ENCODE data around the gene NR2C1. TPM values are rescaled to one million over a fixed set of nuclear protein-coding genes. Genes with fewer than 3 reads are reported as not detected.

The NR2C1 gene
- total RNA-seq, 2 donors from 2014 or later, result 30.4 to 33.3 TPM

GRCh38 chr12:94980577-94980976, 92.8 kb downstream of the NR2C1 start:
- no peak for ATAC-seq
- intact Hi-C loops (cut with DNase I), result loop anchor here in 1 of 2 donors (10.0 kb wide), 1 partner anchor 436 kb away; no protein-coding TSS in a partner anchor
- DNase-seq, result no peak

- DNase-seq (no peak), ATAC-seq (no peak)
- intact Hi-C loops (cut with DNase I), result loop anchor here in 1 of 2 donors (10.0 kb wide), 1 partner anchor 435 kb away; no protein-coding TSS in a partner anchor
These were observed 93.5 kb downstream of the NR2C1 start for GRCh38 chr12:94979941-94980340.

GRCh38 chr12:94977766-94978468, 95.5 kb downstream of the NR2C1 start:
- DNase-seq, result no peak
- intact Hi-C loops (cut with DNase I), result no loop called here
- peak; percentile 42 to 60 for ATAC-seq

- DNase-seq, result no peak
- peak; percentile 80 to 90 for ATAC-seq
- intact Hi-C loops (cut with DNase I), result no loop called here
These were observed 100.2 kb downstream of the NR2C1 start for GRCh38 chr12:94973221-94973620.

GRCh38 chr12:94972795-94973194, 100.6 kb downstream of the NR2C1 start:
- ATAC-seq (no peak), DNase-seq (no peak)
- intact Hi-C loops (cut with DNase I), result no loop called here

GRCh38 chr12:94971923-94972322, 101.5 kb downstream of the NR2C1 start:
- intact Hi-C loops (cut with DNase I), result no loop called here
- DNase-seq, result no peak

GRCh38 chr12:94970560-94970959, 102.9 kb downstream of the NR2C1 start:
- ATAC-seq, result no peak
- no peak for DNase-seq
- intact Hi-C loops (cut with DNase I), result no loop called here

More at GRCh38 chr12:94971923-94972322, 101.5 kb downstream of the NR2C1 start:
- no peak for ATAC-seq

Other genes starting within 250 kb of the NR2C1 start
- 100 to 1,000 TPM; 279 to 369 TPM for gene NDUFA12, start 69.9 kb downstream of the NR2C1 start, total RNA-seq
- gene FGD6, start 143.8 kb upstream of the NR2C1 start, total RNA-seq, result 10 to 100 TPM; 16.2 to 16.3 TPM
- 10 to 100 TPM; 53.2 to 60.0 TPM for gene VEZT, start 144.2 kb upstream of the NR2C1 start, total RNA-seq

Measured in left cardiac atrium (tissue), 4 donors.